Upper lobe of left lung (tissue), 6 donors: ENCODE data around the gene MSL1. TPM values are rescaled to one million over a fixed set of nuclear protein-coding genes. Genes with fewer than 3 reads are reported as not detected.

Source experiments
- ATAC-seq, 2 donors: fragments of 200-7000 bp; cut with Tn5 transposase; one replicate each; pipeline ENCODE4 v1.9.1; 2022; ENCODE audit warnings: mild to moderate bottlenecking in 2 of 2, moderate library complexity in 2 of 2; ENCODE audit not compliant: low FRiP score in 2 of 2
- DNase-seq, 2 donors: peaks; one replicate each; pipeline ENCODE4 v3.0.0-alpha.2; 2019 to 2020
- H3K27ac ChIP-seq, 4 donors: fragments of 200-600 bp; sonication (generic); one replicate each; pipeline ENCODE4 v1.5.1; 2016 to 2019
- H3K27me3 ChIP-seq, 4 donors: fragments of 200-600 bp; sonication (generic); one replicate each; pipeline ENCODE4 v1.5.1; 2017 to 2019
- H3K36me3 ChIP-seq, 4 donors: fragments of 200-600 bp; sonication (generic); one replicate each; pipeline ENCODE4 v1.5.1; 2016 to 2019
- H3K4me1 ChIP-seq, 4 donors: fragments of 200-600 bp; sonication (generic); one replicate each; pipeline ENCODE4 v1.5.1; 2018 to 2019
- H3K4me3 ChIP-seq, 4 donors: fragments of 200-600 bp; sonication (generic); one replicate each; pipeline ENCODE4 v1.5.1; 2017 to 2019; ENCODE audit warnings: mild to moderate bottlenecking in 2 of 4, moderate library complexity in 1 of 4
- H3K9me3 ChIP-seq, 4 donors: fragments of 200-600 bp; sonication (generic); one replicate each; pipeline ENCODE4 v1.5.1; 2018 to 2019
- EP300 ChIP-seq, 4 donors: sonication (generic); formaldehyde crosslinking; IDR thresholded peaks; one replicate each; pipeline ENCODE4 v1.5.1; 2017; ENCODE audit warnings: antibody characterized with exemption in 4 of 4, control low read depth in 2 of 4
- POLR2A ChIP-seq, 4 donors: fragments of 450-650 bp; IDR thresholded peaks; one replicate each; pipeline ENCODE4 v1.5.1; 2016 to 2017; ENCODE audit warnings: antibody characterized with exemption in 4 of 4, mild to moderate bottlenecking in 2 of 4
- POLR2AphosphoS5 ChIP-seq, 2 donors: sonication (generic); formaldehyde crosslinking; IDR thresholded peaks; one replicate each; pipeline ENCODE4 v1.5.1; 2017; ENCODE audit warnings: antibody characterized with exemption in 2 of 2
- WGBS, 2 donors: methylation state at CpG; one replicate each; pipeline ENCODE4 v1.1.5; 2017 to 2018; 5-methylcytosine and 5-hydroxymethylcytosine counted together
- total RNA-seq, 6 donors: library from RNA; depleted of rRNA in 4 of 6; stranded (reverse); fragments of >200 nt in 4 of 6; gene quantifications; one replicate each; pipeline versions ENCODE4 v1.1.0 to v1.2.1, GENCODE V29; 2016 to 2021
- TF ChIP-seq, protein P1 (sequence below), 6 experiments: fragments of 450-650 bp in 4 of 6; fragments of 200-600 bp in 2 of 6; sonication (generic) in 2 of 6; IDR thresholded peaks; one replicate each; pipeline ENCODE4 v1.5.1; 2016 to 2019; ENCODE audit warnings: antibody characterized with exemption in 6 of 6
- donor health status: DM: no; HTN: no; CAD: no; lungs with moderate emphysema.
- donor health status: DM: no; HTN: yes; CAD: no; lungs with severe emphysema.

Gene MSL1
- total RNA-seq, 6 donors from 2014 or later = 57.6 to 240 (median 97.0) TPM

- Histone ChIP-seq H3K4me1 (peaks cover 0 to 9% (median 4%) of the 10 kb centered on the region in 4 donors), H3K9me3 (no peaks in the 10 kb centered on the region), H3K36me3 (peaks cover 22 to 95% (median 65%) of the 10 kb centered on the region in 4 donors), H3K27me3 (no peaks in the 10 kb centered on the region), H3K27ac (no peak overlapping the region), H3K4me3 (no peak overlapping the region)
- 93 to 100% methylated on average over 2 of the region's 2 CpGs for WGBS, 2 donors
- ATAC-seq (no peak), DNase-seq (no peak)
- TF ChIP-seq POLR2AphosphoS5 (IDR thresholded peaks at IDR 0.05) (no peak), POLR2A (IDR thresholded peaks at IDR 0.05) (no peak), EP300 (IDR thresholded peaks at IDR 0.05) (no peak)
- TF ChIP-seq, protein P1, sequence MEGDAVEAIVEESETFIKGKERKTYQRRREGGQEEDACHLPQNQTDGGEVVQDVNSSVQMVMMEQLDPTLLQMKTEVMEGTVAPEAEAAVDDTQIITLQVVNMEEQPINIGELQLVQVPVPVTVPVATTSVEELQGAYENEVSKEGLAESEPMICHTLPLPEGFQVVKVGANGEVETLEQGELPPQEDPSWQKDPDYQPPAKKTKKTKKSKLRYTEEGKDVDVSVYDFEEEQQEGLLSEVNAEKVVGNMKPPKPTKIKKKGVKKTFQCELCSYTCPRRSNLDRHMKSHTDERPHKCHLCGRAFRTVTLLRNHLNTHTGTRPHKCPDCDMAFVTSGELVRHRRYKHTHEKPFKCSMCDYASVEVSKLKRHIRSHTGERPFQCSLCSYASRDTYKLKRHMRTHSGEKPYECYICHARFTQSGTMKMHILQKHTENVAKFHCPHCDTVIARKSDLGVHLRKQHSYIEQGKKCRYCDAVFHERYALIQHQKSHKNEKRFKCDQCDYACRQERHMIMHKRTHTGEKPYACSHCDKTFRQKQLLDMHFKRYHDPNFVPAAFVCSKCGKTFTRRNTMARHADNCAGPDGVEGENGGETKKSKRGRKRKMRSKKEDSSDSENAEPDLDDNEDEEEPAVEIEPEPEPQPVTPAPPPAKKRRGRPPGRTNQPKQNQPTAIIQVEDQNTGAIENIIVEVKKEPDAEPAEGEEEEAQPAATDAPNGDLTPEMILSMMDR (IDR thresholded peaks at IDR 0.05) = no peak
These were observed 48.6 kb downstream of the MSL1 start for GRCh38 chr17:40170325-40170724.

- 100% methylated on average over 1 of the region's 1 CpG for WGBS, 2 donors
- TF ChIP-seq EP300 (IDR thresholded peaks at IDR 0.05) (no peak), POLR2A (IDR thresholded peaks at IDR 0.05) (no peak), POLR2AphosphoS5 (IDR thresholded peaks at IDR 0.05) (no peak)
- TF ChIP-seq, protein P1 (IDR thresholded peaks at IDR 0.05) = no peak
- no peak for ATAC-seq
These were observed 50.0 kb downstream of the MSL1 start for GRCh38 chr17:40171750-40172149.

GRCh38 chr17:40173091-40173777 lies 51.5 kb downstream of the MSL1 start:
- no peak for ATAC-seq
- no peaks in the 10 kb centered on the region for H3K9me3 ChIP-seq
- WGBS, 2 donors = 92 to 93% methylated on average over 4 of the region's 4 CpGs
- DNase-seq = no peak
- no peak overlapping the region for H3K27ac ChIP-seq
- H3K36me3 ChIP-seq = peaks cover 17 to 68% (median 43%) of the 10 kb centered on the region in 4 donors
- H3K4me3 ChIP-seq = no peak overlapping the region
- no peaks in the 10 kb centered on the region for H3K27me3 ChIP-seq
- no peak for TF ChIP-seq POLR2AphosphoS5 (IDR thresholded peaks at IDR 0.05)
- no peak for TF ChIP-seq EP300 (IDR thresholded peaks at IDR 0.05)
- TF ChIP-seq, protein P1 (IDR thresholded peaks at IDR 0.05) = no peak
- no peak for TF ChIP-seq POLR2A (IDR thresholded peaks at IDR 0.05)
- peaks cover 18 to 21% (median 19%) of the 10 kb centered on the region in 4 donors for H3K4me1 ChIP-seq

More at GRCh38 chr17:40171750-40172149, 50.0 kb downstream of the MSL1 start:
- no peak overlapping the region for H3K4me3 ChIP-seq
- H3K27ac ChIP-seq = no peak overlapping the region
- H3K9me3 ChIP-seq = no peaks in the 10 kb centered on the region
- no peak for DNase-seq
- peaks cover 22 to 81% (median 57%) of the 10 kb centered on the region in 4 donors for H3K36me3 ChIP-seq
- no peaks in the 10 kb centered on the region for H3K27me3 ChIP-seq
- peaks cover 4 to 10% (median 8%) of the 10 kb centered on the region in 4 donors for H3K4me1 ChIP-seq

DNA sequence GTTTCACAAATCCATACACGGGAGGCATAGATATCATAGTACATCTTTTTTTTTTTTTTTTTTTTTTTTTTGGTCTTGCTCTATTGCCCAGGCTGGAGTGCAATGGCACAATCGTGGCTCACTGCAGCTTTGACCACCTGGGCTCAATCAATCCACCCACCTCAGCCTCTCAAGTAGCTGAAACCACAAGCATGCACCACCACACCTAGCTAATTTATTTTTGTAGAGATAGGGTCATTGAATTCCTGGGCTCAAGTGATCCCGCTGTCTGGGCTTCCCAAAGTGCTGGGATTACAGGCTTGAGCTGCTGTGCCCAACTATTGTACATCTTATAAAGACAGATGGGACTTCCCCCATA lies 52.0 kb downstream of the MSL1 start:
- peaks cover 15 to 67% (median 40%) of the 10 kb centered on the region in 4 donors for H3K36me3 ChIP-seq
- no peaks in the 10 kb centered on the region for H3K27me3 ChIP-seq
- TF ChIP-seq POLR2A (IDR thresholded peaks at IDR 0.05) (no peak), POLR2AphosphoS5 (IDR thresholded peaks at IDR 0.05) (no peak), EP300 (IDR thresholded peaks at IDR 0.05) (no peak)
- TF ChIP-seq, protein P1 (IDR thresholded peaks at IDR 0.05) = no peak
- no peak for ATAC-seq
- no peak overlapping the region for H3K4me3 ChIP-seq
- peaks cover 14 to 21% (median 17%) of the 10 kb centered on the region in 4 donors for H3K4me1 ChIP-seq
- no peak overlapping the region for H3K27ac ChIP-seq
- no peak for DNase-seq
- H3K9me3 ChIP-seq = no peaks in the 10 kb centered on the region
- 60 to 72% methylated on average over 2 to 3 of the region's 3 CpGs for WGBS, 2 donors

GRCh38 chr17:40174514-40174913 lies 52.7 kb downstream of the MSL1 start:
- Histone ChIP-seq H3K36me3 (peaks cover 9 to 60% (median 34%) of the 10 kb centered on the region in 4 donors), H3K9me3 (no peaks in the 10 kb centered on the region), H3K27me3 (no peaks in the 10 kb centered on the region), H3K27ac (peak overlapping the region in 1 of 4 donors; percentile 27), H3K4me3 (no peak overlapping the region), H3K4me1 (peaks cover 14 to 21% (median 17%) of the 10 kb centered on the region in 4 donors)
- ATAC-seq = no peak
- WGBS, 2 donors = 100% methylated on average over 1 of the region's 1 CpG
- DNase-seq = no peak
- no peak for TF ChIP-seq POLR2AphosphoS5 (IDR thresholded peaks at IDR 0.05)
- TF ChIP-seq POLR2A (IDR thresholded peaks at IDR 0.05) = no peak
- TF ChIP-seq, protein P1 (IDR thresholded peaks at IDR 0.05) = no peak
- TF ChIP-seq EP300 (IDR thresholded peaks at IDR 0.05) = no peak
